NCI-H1048 (cell line): ENCODE measurements around the gene FRMD4B.

Experiments
- DNase-seq: peaks from one replicate; lab custom pipeline; 2025; lab: John Stamatoyannopoulos, UW

FRMD4B gene

DNA sequence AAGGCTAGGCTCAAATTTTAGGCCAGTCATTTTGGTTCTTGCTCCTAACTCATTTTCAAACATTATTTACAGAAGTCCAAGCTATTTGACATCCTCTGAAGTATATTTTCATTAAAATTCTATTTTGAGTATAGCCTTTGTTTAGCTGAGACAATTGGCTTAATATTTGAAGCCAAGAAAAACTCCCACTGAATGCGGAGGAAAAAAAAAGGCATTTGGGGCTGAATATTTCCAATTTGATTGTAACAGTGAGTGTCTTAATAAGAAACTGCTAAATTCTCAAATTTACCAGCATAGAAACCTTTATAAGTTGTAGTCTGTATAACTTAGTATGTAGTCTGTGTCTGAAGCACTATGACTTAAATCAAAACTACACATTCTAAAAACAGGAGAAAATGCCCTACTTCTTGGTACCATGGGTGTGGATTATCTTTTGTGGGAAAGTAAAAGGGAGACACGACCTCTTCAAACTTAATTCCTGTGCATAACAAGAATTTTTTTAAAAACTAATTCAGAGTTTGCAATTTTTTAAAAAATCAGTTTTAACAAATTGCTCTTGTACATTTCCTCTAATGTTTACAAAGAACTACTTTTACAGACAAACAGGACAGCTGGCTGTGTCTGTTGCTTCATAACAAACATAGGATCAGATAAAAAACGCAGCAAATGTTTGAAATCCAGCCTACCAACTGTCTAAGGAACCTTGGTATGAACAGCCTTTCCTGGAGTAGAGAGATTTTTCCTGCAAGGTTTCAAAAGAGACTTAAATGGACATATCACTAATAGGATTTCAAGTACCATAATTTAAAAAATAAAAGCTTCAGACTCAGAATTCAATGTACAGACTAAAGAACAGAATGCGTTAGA is 210.8 kb downstream of the FRMD4B start:
- no peak for DNase-seq

DNA sequence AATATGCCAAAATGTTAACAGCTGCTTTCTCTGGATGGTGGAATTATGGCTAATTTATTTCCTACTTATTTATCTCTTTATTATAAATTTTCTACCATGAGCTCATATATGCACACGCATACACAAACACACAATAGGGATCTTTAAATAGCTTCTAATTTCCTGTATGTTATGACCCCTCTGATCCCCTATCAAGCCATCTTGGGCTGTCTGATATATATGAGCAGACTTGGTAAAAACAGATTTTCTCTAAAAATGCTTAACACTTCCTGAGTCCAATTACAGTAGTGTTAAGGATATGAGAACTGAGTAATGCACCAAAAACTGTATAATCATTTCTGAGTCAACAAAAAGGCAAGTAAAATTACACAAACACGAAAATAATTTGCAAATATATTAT is 211.4 kb downstream of the FRMD4B start:
- no peak for DNase-seq

DNA sequence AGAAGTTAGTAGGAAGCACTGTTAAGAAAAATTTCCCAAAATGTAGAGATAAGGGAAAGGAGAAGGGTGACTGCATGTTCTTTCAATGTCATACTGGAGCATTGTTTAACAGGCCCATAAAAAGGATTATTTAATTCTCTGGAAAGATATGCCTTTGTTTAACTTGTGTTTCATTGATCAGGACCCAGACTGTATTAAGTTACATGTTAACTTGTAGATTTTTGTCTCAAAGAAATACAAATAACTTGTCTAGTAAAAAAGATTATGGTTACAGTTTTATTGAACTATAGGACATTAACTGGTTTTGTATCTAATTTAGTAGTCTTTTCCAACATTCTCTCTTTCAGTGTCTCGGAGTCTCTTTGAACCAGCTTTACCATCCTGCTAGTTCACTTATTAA is 213.8 kb downstream of the FRMD4B start:
- no peak for DNase-seq

DNA sequence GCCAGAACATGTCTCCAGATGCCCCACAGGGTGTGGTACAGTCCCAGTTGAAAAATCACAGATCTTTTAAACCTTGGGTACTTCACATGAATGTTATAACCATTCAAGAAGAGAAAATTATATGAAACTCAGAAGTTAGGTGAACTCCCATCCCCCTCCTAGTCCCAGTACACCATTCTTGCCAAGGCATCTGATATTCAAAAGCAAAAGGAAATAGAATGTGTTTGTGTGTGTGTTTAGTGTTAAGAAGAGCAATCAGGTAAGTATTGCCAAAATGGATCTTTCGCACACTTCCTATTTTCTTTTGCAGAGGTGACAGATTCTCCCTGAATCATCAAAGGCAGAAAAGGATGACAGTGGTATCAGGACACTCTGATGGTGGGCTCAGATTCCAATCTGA is 219.4 kb downstream of the FRMD4B start:
- no peak for DNase-seq

DNA sequence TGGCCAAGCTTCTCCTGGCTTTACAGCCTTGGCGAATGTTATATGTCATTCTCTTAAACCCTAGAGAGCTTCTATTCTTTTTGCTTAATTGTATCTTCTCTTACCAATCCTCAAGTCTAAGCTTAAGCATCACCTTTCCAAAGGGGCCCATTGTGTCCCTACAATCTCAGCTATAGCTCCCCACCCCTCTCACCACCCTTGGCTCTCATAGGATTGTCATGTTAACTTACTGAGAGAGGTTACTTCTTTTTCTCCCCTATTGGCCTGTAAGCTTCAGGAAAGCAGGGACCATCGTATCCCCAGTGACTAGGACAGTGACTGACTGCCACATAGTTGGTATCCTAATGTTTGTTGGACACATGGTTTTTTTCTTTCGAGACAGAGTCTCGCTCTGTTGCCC is 220.1 kb downstream of the FRMD4B start:
- DNase-seq = no peak

DNA sequence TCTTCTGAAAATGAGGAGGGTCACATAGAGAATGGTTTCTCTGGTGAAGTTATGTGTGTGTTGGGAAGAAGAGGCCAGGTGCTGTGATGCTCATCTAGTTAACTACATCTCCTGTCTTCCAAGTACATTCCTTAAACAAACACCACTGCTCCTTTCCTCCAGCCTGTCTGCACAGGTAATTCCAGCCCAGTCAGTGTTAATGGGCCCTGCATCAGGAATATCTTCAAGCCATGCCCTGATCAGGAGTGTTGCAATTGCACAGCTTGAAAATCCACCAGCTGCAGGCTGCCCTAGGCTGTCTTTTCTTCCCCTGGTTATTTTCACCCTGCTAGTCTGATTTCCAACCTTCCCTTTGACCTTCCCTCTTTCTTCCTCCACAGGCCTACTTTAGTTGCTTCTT is 221.6 kb downstream of the FRMD4B start:
- no peak for DNase-seq

DNA sequence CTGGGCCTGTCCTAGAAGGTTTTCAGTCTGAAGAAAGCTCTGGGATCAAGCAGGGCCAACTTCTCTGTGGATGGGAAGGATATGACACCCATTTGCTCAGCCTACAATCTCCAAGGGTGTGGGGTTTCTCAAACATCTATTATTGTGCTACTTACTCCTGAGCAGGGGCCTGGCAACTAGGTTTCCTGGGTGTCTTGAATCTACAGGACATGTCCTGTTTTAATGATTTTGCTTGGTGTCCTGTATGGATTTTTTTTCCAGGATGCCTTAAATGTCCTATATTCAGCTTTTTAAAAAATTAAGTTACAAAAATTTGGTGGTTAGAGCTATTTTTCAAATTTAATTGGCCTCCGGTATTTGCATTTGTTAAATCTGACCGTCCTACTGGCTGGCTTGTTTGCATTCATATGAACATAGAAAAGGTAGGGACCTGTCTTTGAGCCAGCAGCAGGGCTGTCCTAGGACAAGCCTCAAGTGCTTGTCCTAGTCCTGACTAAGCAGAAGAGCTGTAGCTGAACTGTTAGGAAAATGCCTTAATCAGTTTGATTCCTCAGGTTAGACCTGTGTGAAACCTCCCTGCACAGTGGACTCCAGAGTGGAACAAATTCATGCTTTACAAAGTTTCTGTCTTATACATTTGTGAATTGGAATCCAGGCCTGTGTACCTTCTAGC is 223.4 kb downstream of the FRMD4B start:
- no peak for DNase-seq

DNA sequence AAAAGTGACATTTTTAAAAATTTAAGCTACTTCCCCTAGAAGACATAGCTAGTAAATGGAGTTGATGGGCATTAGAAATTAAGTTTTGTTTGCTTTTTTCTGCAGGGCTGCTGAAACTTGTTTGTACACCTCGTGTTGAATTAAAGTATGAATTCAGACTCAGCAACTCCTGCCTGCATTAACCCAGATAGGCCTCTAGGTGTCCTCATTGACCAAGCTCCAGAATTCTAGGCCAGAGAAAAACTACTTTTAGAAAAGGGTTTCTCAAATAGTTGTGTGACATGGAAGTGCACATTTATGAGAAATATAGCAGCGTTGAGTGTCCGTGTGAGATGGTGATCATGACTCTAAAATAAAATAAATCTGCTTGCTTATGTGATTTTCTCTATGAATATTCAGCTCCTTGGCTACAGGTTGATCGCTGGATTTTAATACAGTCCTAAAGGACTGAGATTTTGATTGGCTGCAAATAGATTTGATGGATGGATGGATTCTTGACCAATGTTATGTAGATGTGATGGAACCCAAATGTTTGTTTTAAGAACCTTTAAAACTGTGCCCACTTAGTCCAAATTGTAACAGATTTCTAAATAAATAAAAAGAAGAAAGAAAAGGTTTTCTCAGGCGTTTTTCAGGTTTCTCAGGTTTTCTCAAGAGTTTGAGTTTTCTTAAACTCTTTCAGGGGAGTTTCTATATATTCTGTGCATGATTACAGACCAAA is 224.1 kb downstream of the FRMD4B start:
- DNase-seq = no peak

DNA sequence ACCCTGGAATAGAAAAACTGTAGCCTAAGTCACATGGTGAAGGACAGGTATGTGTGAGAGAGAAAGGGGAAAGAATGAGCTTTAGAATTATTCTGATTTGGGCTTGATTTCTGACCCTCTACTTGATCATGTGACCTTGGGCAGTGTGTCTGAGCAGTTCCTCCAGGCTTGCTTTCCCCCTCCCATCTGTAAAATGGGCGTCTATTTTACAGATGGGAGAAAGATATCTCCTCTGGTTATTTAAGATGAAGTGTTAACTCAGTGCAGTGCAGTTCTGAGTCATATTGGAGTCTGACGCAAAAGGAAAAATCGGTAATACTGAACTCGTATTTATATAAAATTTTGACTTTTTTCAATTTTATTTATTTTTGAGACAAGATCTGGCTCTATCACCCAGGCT is 225.4 kb downstream of the FRMD4B start:
- no peak for DNase-seq

DNA sequence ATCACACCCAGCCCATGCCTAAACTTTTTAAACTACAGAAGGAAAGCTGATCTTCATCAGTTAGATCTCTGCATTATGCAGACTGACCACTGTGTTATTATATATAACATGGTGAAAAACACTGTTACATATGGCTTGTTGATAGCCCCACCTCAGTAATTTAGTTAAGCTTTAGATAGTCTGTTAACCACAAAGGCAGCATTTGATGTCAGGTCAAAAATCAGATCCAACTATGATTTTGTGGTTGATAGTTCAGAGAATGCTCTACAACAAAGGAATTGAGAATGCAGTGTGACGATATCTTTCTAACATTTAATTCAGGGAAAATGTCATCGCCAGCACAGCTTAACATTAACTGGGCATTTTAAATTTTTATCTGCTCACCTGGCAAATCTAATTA is 225.8 kb downstream of the FRMD4B start:
- no peak for DNase-seq

DNA sequence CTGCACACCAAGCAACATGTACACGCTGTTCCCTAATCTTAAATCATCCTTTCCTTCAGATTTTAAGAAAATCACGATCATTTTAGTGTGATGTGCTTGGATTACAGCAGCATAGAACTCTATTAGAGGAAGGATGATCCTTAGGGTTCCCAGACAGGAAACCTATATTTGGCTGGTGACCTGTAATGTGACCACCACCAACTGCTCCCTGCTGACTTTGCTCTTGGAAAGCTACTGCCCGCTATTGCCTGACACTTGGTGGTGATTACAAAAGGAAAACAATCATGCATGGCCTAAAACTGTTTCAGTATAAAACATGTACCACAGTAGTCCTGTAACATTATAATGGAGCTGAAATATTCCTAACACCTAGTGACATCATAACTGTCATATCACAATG is 236.3 kb downstream of the FRMD4B start:
- DNase-seq = no peak

DNA sequence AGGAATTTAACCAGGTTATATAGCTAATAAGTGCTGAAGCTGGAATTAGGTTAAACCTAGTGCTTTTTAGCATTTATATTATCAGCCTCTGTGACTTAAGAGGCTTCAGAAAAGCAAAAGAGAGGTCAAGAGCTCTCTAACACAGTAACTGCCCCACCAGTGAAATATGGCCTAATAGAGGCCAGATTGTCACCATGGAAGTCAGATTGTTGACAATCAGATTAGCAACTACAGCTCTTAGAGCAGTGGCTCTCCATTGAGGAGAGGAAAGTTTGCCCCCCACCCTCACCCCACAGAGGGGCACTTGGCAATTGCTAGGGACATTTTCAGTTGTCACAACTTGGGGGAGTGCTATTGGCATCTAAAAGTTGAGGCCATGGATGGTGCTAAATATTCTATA is 240.2 kb downstream of the FRMD4B start:
- no peak for DNase-seq

DNA sequence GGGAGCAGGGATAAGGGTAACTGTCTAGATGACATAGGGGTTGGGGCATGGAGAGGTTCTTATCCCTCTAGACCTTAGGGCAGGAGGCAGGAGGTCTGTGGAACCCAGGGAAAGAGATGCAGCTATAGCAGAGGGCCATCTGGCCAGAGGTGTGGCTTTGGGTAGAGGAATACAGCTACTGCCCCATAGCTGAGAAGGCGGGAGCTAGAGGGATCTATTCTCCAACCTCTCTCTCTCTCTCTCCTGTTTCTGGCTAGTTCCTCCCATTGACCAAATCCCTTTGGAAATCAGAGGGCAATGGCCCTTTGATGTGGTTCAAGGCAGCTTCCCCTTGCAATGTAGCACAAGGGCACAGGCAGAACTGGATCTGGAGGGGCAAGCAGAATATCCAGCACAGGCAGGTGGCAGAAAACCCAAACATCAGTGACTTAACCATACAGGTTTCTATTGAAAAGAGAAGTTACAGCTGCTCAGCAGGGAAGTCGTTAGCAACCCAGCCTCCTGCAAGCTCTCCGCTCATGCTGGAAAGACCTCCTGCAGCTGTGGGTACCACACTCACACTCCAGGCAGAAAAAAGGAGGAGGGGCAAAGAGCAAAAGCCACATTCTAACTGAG is 241.2 kb downstream of the FRMD4B start:
- no peak for DNase-seq

DNA sequence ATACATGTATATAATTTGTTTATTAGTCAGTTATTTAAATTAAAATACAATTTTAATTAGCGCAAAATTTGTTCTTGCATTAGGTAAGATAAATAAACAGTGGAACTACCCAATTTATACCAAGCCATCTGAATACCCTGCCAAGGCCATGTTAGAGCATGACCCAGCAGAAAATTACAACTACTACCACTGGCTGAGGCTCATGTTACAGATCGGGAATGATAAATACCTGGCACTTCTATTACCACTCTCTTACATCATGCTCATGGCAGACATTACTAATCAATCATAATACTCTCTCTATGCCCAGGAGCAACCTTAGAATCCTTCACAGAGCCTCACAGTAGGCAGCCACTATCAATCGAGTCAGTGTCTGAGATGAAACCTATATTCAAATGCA is 242.3 kb downstream of the FRMD4B start:
- DNase-seq = no peak

DNA sequence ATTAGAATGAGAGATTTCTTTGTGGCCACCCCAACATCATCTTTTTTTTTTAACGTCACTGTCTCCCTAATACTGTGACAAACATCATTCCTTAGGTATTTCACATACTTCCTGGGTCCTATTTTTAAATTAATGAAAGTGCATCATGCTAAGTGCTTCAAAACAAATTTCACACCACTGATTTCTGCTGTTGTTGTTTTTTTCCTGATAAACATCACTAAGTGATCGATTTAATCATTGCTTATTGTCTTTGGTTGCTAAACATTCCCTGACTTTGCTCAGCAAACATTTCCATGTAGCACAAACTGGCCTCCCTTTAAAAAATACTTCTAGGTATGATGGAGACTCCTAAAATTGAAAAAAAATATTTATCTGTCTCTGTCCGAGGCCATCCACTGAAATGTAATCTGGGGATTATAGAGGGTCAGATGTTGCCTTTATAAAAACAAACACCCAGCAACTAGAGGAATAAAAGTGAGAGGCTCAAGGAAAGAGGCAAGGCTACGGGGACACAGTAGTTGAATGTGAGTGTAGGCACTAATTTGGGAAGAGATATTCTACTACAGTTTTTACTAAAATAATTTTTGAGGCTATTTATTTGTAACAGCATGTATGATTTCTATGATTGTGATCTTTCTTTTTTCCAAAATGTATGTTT is 243.0 kb downstream of the FRMD4B start:
- DNase-seq = no peak

DNA sequence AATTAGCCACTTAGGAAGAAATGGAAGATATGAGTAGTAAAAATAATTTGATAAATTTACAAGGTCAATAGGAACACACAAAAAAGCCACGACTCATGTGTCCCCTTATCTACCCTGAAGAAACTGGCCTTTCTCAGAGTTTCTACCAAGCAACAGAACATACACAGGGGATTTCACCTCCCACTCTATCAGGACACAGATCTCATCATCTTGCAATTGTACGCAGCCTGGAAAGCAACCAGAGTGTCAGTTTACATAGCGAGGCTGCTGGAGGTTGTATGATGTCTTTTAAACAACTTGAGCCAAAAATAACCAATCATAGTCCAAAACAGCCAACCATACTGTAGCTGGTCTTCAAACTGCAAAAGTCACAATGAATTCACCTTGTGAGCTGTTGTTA is 243.8 kb downstream of the FRMD4B start:
- no peak for DNase-seq

DNA sequence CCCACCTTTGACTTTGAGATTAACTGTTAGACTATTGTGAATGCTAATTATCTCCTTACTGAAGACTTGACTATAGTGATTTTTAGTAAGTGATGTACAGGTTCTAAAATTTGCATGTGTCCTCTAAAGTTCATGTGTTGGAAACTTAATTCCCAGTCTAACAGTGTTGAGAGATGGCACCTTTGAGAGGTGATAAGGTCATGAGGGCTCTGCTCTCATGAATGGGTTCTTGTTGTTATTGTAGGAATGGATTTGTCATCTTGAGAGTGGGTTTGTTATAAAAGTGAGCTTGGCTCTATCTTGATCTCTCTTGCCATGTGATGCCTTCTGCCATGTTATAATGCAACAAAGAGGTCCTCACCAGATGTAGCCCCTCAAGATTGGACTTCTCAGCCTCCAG is 244.6 kb downstream of the FRMD4B start:
- no peak for DNase-seq

DNA sequence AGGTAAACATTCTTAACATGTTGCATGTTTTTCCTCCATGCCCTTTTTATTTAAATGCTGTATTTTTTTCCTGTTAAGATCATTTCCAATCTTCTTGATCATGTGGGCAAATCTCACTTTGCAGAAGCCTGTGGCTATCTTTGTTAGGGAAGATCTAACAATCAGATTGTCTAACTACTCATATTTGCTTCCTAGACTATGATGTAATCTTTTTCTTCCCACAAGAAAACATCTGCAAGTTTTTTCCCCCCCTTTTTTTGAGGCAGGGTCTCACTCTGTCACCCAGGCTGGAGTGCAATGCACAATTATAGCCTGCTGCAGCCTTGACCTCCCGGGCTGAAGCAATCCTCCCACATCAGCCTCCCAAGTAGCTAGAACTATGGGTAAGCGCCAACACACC is 248.5 kb downstream of the FRMD4B start:
- DNase-seq = no peak

DNA sequence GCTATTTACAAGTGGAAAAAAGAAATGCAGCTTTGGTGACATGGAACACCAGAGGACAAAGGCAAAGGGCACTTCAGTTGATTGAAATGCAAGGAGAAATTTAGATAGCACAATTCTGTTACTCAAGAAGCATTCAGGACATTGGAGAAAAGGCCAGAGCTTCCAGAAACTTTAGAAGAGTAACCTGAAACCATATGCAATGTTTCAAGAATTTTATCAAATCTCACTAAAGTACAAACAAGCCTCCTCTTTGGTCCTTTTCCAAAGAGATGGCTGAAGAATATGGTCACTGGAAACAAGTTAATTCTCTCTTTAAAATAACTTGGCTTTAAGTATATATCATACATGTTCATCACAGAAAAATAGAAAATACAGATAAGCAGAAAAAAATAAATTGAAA is 248.9 kb downstream of the FRMD4B start:
- no peak for DNase-seq

DNA sequence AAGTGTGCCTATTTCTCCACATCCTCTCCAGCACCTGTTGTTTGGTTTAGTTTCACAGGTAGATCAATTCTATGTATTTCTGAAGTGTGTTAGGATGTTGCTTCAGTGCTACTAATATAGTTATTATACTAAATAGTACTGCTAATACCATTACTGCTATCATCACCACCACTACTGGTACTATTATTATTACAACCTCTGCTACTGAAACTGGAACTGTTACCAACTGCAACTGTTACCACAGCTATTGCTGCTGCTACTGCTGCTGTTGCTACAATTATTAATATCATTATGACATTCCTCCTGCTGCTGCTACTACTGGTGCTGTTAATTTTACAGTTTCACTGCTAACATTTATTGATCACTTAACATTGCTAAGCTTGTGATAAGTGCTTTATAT is 255.2 kb downstream of the FRMD4B start:
- no peak for DNase-seq

DNA sequence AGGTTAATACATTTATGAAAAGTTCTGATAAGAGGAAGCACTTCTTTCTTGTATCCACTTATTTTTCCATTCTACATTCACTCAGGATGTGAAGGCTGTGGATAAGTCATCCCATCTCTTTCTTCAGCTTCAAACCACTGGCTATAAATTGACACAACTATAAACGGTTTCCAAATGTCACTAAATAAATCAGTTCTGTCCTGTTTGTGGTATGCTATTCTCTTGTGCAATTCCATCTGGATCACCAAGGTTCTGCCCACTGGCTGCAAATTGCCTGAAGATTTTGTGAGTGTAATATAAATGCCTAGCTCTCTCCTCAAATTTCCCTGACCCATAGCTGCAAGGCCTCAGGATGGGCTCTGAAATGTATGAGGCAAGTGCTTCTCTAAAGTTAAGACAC is 256.4 kb downstream of the FRMD4B start:
- DNase-seq = no peak

DNA sequence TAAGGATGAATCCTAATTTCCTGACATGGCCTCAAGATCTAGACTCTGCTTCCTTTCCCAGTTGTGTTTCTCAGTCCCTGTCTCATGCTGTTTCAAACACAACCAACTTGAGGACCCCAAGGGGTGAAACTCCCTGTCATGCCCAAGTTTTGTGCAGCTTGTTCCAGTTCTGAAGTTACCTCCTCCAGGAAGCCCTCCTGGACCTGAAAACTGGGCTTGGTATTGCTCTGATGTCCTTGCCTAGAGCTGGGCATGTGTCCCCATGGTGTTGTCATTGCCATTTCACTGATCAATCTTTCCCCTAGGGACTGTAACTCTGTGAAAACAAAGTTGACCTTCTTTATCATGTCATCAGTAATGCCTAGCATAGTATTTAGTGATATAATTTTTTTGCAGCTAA is 257.4 kb downstream of the FRMD4B start:
- no peak for DNase-seq
